ENCODE results near the gene CLBA1.
A peak's percentile ranks its signal among the peaks of the same experiment; 100 is the strongest.

CLBA1 gene

DNA sequence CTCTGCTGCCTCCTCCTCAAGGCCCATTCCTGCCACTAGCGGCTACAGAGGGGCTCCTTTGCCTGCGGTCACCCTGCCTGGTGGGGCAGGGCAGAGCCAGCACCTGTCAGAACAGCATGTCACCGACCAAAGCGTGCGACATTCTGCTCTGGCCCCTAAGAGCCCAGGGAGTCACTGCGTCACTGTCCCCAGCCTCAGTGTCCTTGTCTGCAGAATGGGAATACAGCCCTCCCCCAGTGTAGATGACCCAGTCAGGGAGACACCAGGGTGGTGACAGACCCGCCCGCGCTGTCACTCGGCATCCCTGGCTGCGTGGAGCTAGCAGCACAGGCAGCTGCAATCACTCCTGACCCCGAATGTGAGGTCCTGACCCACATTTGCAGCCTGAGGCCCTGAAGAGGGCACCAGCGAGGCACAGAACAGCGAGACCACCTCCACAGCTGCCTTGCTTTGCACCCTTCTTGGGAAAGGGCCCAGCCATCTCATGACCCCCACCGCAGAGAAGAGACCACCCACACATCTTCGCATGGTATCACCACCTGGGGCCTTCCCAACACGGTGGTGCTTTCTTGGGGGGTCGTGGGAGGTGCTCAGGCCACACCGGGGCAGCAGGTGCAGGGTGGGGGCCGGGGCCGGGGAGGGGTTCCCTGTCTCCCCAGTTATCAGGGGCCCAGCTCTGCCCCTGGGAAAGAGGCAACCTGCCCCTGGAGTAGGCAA, 9.9 kb upstream of the CLBA1 start:
- CTCF ChIA-PET, result interaction anchor here (0.5 to 5.9 kb wide), 21 partner anchors 9 to 375 kb away, joined by 3 to 109 read pairs (median 4); partner anchors contain the start of genes CLBA1 and GPR132
- TF ChIP-seq ZNF664 (tag by site-specific recombination; IDR thresholded peaks at IDR 0.05) (no peak), ZNF530 (tag by site-specific recombination; IDR thresholded peaks at IDR 0.05; ENCODE audit: low read depth) (no peak), ZNF571 (tag by site-specific recombination; IDR thresholded peaks at IDR 0.05) (no peak)
- Histone ChIP-seq H3K9me3 (ENCODE audit: control insufficient read depth, insufficient read depth, low read depth, low read length) (no peaks in the 10 kb centered on the region), H3K36me3 (ENCODE audit: control insufficient read depth in 2 of 2, insufficient read depth in 1 of 2, low read length in 2 of 2) (no peaks in the 10 kb centered on the region), H3K4me1 (ENCODE audit: control insufficient read depth, insufficient read depth, low read length) (peaks cover 8% of the 10 kb centered on the region; the same call in 1 of the 2 replicates), H3K27ac (ENCODE audit: extremely low read depth, low read depth, low read length) (no peak overlapping the region), H3K4me3 (ENCODE audit: low read depth, low read length) (no peak overlapping the region)
- POLR2A ChIA-PET, result interaction anchor here (0.6 to 3.4 kb wide), 3 partner anchors 9 to 79 kb away, joined by 3 to 16 read pairs (median 4); partner anchors contain the start of gene CLBA1

- POLR2A ChIA-PET, result interaction anchor here (0.6 to 3.4 kb wide), 3 partner anchors 9 to 43 kb away, joined by 4 to 16 read pairs (median 5); partner anchors contain the start of gene CLBA1
- Histone ChIP-seq H3K9me3 (ENCODE audit: control insufficient read depth, insufficient read depth, low read depth, low read length) (no peaks in the 10 kb centered on the region), H3K4me3 (ENCODE audit: low read depth, low read length) (no peak overlapping the region)
- TF ChIP-seq ZSCAN18 (tag by site-specific recombination; IDR thresholded peaks at IDR 0.05), result no peak
- peak; percentile 70 for TF ChIP-seq ZFHX2 (tag by site-specific recombination; conservative IDR thresholded peaks at IDR 0.05)
- TF ChIP-seq ZNF239 (tag by site-specific recombination; IDR thresholded peaks at IDR 0.05), result no peak
- TF ChIP-seq ZNF677 (tag by site-specific recombination; IDR thresholded peaks at IDR 0.05), result no peak
- TF ChIP-seq ZNF664 (tag by site-specific recombination; IDR thresholded peaks at IDR 0.05), result no peak
- peak; percentile 85; the same call in 1 of the 2 replicates for TF ChIP-seq BCL11A (tag by site-specific recombination; IDR thresholded peaks at IDR 0.05; ENCODE audit: low read depth)
- TF ChIP-seq ZBTB26 (tag by site-specific recombination; optimal IDR thresholded peaks at IDR 0.05), result peak; percentile 23
- TF ChIP-seq HIC1 (tag by site-specific recombination; IDR thresholded peaks at IDR 0.05), result peak; percentile 84
- no peak for TF ChIP-seq ZNF350 (tag by site-specific recombination; IDR thresholded peaks at IDR 0.05)
- TF ChIP-seq ZNF777 (tag by site-specific recombination; IDR thresholded peaks at IDR 0.05; ENCODE audit: borderline replicate concordance), result no peak
- peak; percentile 52; the same call in 1 of the 2 replicates for TF ChIP-seq ZEB2 (tag by site-specific recombination; IDR thresholded peaks at IDR 0.05)
- no peak for TF ChIP-seq ZBTB48 (tag by site-specific recombination; IDR thresholded peaks at IDR 0.05)
- TF ChIP-seq, protein P1, sequence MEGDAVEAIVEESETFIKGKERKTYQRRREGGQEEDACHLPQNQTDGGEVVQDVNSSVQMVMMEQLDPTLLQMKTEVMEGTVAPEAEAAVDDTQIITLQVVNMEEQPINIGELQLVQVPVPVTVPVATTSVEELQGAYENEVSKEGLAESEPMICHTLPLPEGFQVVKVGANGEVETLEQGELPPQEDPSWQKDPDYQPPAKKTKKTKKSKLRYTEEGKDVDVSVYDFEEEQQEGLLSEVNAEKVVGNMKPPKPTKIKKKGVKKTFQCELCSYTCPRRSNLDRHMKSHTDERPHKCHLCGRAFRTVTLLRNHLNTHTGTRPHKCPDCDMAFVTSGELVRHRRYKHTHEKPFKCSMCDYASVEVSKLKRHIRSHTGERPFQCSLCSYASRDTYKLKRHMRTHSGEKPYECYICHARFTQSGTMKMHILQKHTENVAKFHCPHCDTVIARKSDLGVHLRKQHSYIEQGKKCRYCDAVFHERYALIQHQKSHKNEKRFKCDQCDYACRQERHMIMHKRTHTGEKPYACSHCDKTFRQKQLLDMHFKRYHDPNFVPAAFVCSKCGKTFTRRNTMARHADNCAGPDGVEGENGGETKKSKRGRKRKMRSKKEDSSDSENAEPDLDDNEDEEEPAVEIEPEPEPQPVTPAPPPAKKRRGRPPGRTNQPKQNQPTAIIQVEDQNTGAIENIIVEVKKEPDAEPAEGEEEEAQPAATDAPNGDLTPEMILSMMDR (tag by site-specific recombination; IDR thresholded peaks at IDR 0.05), result peak; percentile 88
- TF ChIP-seq ZNF24 (tag by site-specific recombination; IDR thresholded peaks at IDR 0.05), result no peak
- TF ChIP-seq YY1 (tag by site-specific recombination; IDR thresholded peaks at IDR 0.05), result no peak
- TF ChIP-seq, protein P2, sequence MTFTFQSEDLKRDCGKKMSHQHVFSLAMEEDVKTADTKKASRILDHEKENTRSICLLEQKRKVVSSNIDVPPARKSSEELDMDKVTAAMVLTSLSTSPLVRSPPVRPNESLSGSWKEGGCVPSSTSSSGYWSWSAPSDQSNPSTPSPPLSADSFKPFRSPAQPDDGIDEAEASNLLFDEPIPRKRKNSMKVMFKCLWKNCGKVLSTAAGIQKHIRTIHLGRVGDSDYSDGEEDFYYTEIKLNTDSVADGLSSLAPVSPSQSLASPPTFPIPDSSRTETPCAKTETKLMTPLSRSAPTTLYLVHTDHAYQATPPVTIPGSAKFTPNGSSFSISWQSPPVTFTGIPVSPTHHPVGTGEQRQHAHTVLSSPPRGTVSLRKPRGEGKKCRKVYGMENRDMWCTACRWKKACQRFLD (tag by site-specific recombination; IDR thresholded peaks at IDR 0.05), result no peak
- 0 out of 2 replicates have a peak, but pooled peaks have one; percentile 47 for TF ChIP-seq ZNF692 (tag by site-specific recombination; IDR thresholded peaks at IDR 0.05)
- TF ChIP-seq ZSCAN4 (tag by site-specific recombination; IDR thresholded peaks at IDR 0.05), result no peak
Observed at GRCh38 chr14:104976198-104977007, 9.2 kb upstream of the CLBA1 start.

More at GRCh38 chr14:104976198-104977007, 9.2 kb upstream of the CLBA1 start:
- Histone ChIP-seq H3K36me3 (ENCODE audit: control insufficient read depth in 2 of 2, insufficient read depth in 1 of 2, low read length in 2 of 2) (no peaks in the 10 kb centered on the region), H3K27ac (ENCODE audit: extremely low read depth, low read depth, low read length) (no peak overlapping the region), H3K4me1 (ENCODE audit: control insufficient read depth, insufficient read depth, low read length) (peaks cover 8% of the 10 kb centered on the region; the same call in 1 of the 2 replicates)
- CTCF ChIA-PET, result interaction anchor here (0.5 to 5.9 kb wide), 18 partner anchors 8 to 208 kb away, joined by 3 to 109 read pairs (median 4); partner anchors contain the start of genes CLBA1 and GPR132
